Right ventricle myocardium inferior (tissue), 1 donor: ENCODE results near the gene PPM1N. TPM values are rescaled to one million over a fixed set of nuclear protein-coding genes. Genes with fewer than 3 reads are reported as not detected.
A peak's percentile ranks its signal among the peaks of the same experiment; 100 is the strongest.

Source experiments
- ATAC-seq: fragments of 200-7000 bp; cut with Tn5 transposase; one replicate; pipeline ENCODE4 v1.9.1; 2020; ENCODE audit warnings: mild to moderate bottlenecking, moderate library complexity
- DNase-seq: peaks from one replicate; pipeline ENCODE4 v3.0.0; 2021; ENCODE audit errors: missing footprints
- intact Hi-C: fragments of 100-400 bp; cut with DNase I; formaldehyde crosslinking; loops from one replicate; pipeline ENCODE4 v1.11.0; 2022
- total RNA-seq: library from RNA; stranded (reverse); fragmentation: NEBNext Ultra II Directional; extraction: Animal tissue kit (Norgen Biotek cat#: 25700); gene quantifications from one replicate; pipeline ENCODE4 v1.2.1, GENCODE V29; 2021
- donor health status: DM: no; HTN: yes; CAD: no; lungs with severe emphysema.

Gene PPM1N
- total RNA-seq, 1 donor from 2014 or later: 0.65 TPM

- intact Hi-C loops: no loop called here
- ATAC-seq (no peak), DNase-seq (no peak)
Observed at GRCh38 chr19:45483033-45483432, 15.2 kb upstream of the PPM1N start.

GRCh38 chr19:45484273-45484945 lies 13.8 kb upstream of the PPM1N start:
- no peak for DNase-seq
- intact Hi-C loops: no loop called here
- no peak for ATAC-seq

GRCh38 chr19:45485305-45486077 lies 12.8 kb upstream of the PPM1N start:
- DNase-seq (peak; percentile 100), ATAC-seq (peak; percentile 99)
- intact Hi-C loops: no loop called here

- ATAC-seq (no peak), DNase-seq (no peak)
- intact Hi-C loops: no loop called here
Observed at GRCh38 chr19:45488708-45489107, 9.5 kb upstream of the PPM1N start.

GRCh38 chr19:45489216-45489855 lies 8.9 kb upstream of the PPM1N start:
- DNase-seq (no peak), ATAC-seq (no peak)
- intact Hi-C loops: no loop called here

- intact Hi-C loops: loop anchor here (10.0 kb wide), 1 partner anchor 153 kb away; no protein-coding TSS in a partner anchor
- no peak for DNase-seq
- no peak for ATAC-seq
Observed at GRCh38 chr19:45492137-45492626, 6.1 kb upstream of the PPM1N start.

- intact Hi-C loops: loop anchor here (10.0 kb wide), 1 partner anchor 152 kb away; no protein-coding TSS in a partner anchor
- ATAC-seq (peak; percentile 77), DNase-seq (peak; percentile 67)
Observed at GRCh38 chr19:45492627-45493470, 5.4 kb upstream of the PPM1N start.

GRCh38 chr19:45494261-45494916 lies 3.9 kb upstream of the PPM1N start:
- intact Hi-C loops: loop anchor here (10.0 kb wide), 1 partner anchor 150 kb away; no protein-coding TSS in a partner anchor
- DNase-seq: peak; percentile 59

GRCh38 chr19:45495178-45495577 lies 3.1 kb upstream of the PPM1N start:
- DNase-seq (no peak), ATAC-seq (no peak)
- intact Hi-C loops: loop anchor here (10.0 kb wide), 1 partner anchor 150 kb away; no protein-coding TSS in a partner anchor

More at GRCh38 chr19:45494261-45494916, 3.9 kb upstream of the PPM1N start:
- ATAC-seq: no peak

- intact Hi-C loops: loop anchor here (10.0 kb wide), 1 partner anchor 148 kb away; no protein-coding TSS in a partner anchor
- DNase-seq: peak; percentile 67
- ATAC-seq: peak; percentile 14
Observed at GRCh38 chr19:45496349-45496953, 1.8 kb upstream of the PPM1N start.

- DNase-seq: peak; percentile 74
- intact Hi-C loops: loop anchor here (10.0 kb wide), 1 partner anchor 147 kb away; no protein-coding TSS in a partner anchor
Observed at GRCh38 chr19:45497791-45498190, 452 bp upstream of the PPM1N start.

GRCh38 chr19:45499196-45500180 lies 1.2 kb downstream of the PPM1N start:
- DNase-seq (peak; percentile 67), ATAC-seq (no peak)
- intact Hi-C loops: loop anchor here (10.0 kb wide), 1 partner anchor 145 kb away; no protein-coding TSS in a partner anchor

More at GRCh38 chr19:45497791-45498190, 452 bp upstream of the PPM1N start:
- ATAC-seq: no peak

- intact Hi-C loops: no loop called here
- ATAC-seq: no peak
- no peak for DNase-seq
Observed at GRCh38 chr19:45500918-45501729, 2.9 kb downstream of the PPM1N start.

GRCh38 chr19:45501730-45502014 lies 3.4 kb downstream of the PPM1N start:
- DNase-seq (no peak), ATAC-seq (no peak)
- intact Hi-C loops: no loop called here

GRCh38 chr19:45502111-45502510 lies 3.9 kb downstream of the PPM1N start:
- DNase-seq: no peak
- intact Hi-C loops: no loop called here
- no peak for ATAC-seq

GRCh38 chr19:45503909-45504308 lies 5.7 kb downstream of the PPM1N start:
- ATAC-seq (no peak), DNase-seq (no peak)
- intact Hi-C loops: no loop called here
